Inflammatory macrophage treated with lipopolysaccharide for 1 hour (primary cell): ENCODE results near the gene NDUFA13.

Experiments
- DNase-seq, 2 donors: peaks; one replicate each; pipeline ENCODE4 v3.0.0-alpha.2; 2020 to 2022

NDUFA13 gene

GRCh38 chr19:19534556-19535265 is 18.7 kb downstream of the NDUFA13 start:
- no peak for DNase-seq

- no peak for DNase-seq
Observed at GRCh38 chr19:19535311-19536191, 19.5 kb downstream of the NDUFA13 start.

GRCh38 chr19:19537075-19538048 is 21.3 kb downstream of the NDUFA13 start:
- DNase-seq: peak; percentile 5 to 35

- no peak for DNase-seq
Observed at GRCh38 chr19:19538061-19538784, 22.2 kb downstream of the NDUFA13 start, which contains the start of gene CILP2. Gene CILP2, plus strand, starts transcription at chr19:19538265. Its CDS starts 85 bp downstream, at chr19:19538350.

- DNase-seq: no peak
Observed at GRCh38 chr19:19538785-19539166, 22.8 kb downstream of the NDUFA13 start.

- no peak for DNase-seq
Observed at GRCh38 chr19:19539698-19540063, 23.7 kb downstream of the NDUFA13 start.

GRCh38 chr19:19540064-19540714 is 24.2 kb downstream of the NDUFA13 start:
- peak; percentile 81 to 87 for DNase-seq

- DNase-seq: peak in 1 of 2 donors; percentile 47
Observed at GRCh38 chr19:19540715-19541515, 24.9 kb downstream of the NDUFA13 start.

GRCh38 chr19:19541616-19542015 is 25.6 kb downstream of the NDUFA13 start:
- DNase-seq: no peak

GRCh38 chr19:19542507-19542906 is 26.5 kb downstream of the NDUFA13 start:
- peak; percentile 58 to 65 for DNase-seq

GRCh38 chr19:19543101-19543500 is 27.1 kb downstream of the NDUFA13 start:
- DNase-seq: no peak

GRCh38 chr19:19543640-19544039 is 27.6 kb downstream of the NDUFA13 start:
- DNase-seq: no peak

GRCh38 chr19:19544257-19544953 is 28.4 kb downstream of the NDUFA13 start:
- DNase-seq: no peak

- DNase-seq: no peak
Observed at GRCh38 chr19:19544954-19545591, 29.0 kb downstream of the NDUFA13 start.

- DNase-seq: no peak
Observed at GRCh38 chr19:19545707-19546106, 29.7 kb downstream of the NDUFA13 start.

GRCh38 chr19:19546751-19547162 is 30.7 kb downstream of the NDUFA13 start:
- DNase-seq: no peak

- DNase-seq: no peak
Observed at GRCh38 chr19:19547674-19548336, 31.8 kb downstream of the NDUFA13 start.

- DNase-seq: no peak
Observed at GRCh38 chr19:19548915-19549759, 33.1 kb downstream of the NDUFA13 start.
